OCI-LY7 (cell line): ENCODE results near the gene SPSB1. TPM values are rescaled to one million over a fixed set of nuclear protein-coding genes. Genes with fewer than 3 reads are reported as not detected.

Source experiments
- BruUV-seq: library from RNA; stranded (reverse); fragments of 400-500 nt; replicated peaks from 2 replicates; lab custom pipeline; 2021; lab: Mats Ljungman, UMichigan
- CTCF ChIA-PET: fragments of 300-600 bp; sonication (Branson Sonifier 250); formaldehyde crosslinking; loops from one replicate; lab custom pipeline; 2022; ENCODE audit warnings: antibody characterized with exemption; ENCODE audit not compliant: unreplicated experiment; lab: Charles Lee
- POLR2A ChIA-PET: fragments of 300-600 bp; sonication (Branson Sonifier 250); formaldehyde crosslinking; loops from one replicate; lab custom pipeline; 2022; ENCODE audit warnings: antibody characterized with exemption; lab: Charles Lee
- DNase-seq: peaks from one replicate; pipeline ENCODE4 v3.0.0-alpha.2; 2015; ENCODE audit warnings: low spot score
- H2AFZ ChIP-seq: fragments of 200-600 bp; sonication (generic), shearing (Covaris generic); 2 replicates; pipeline ENCODE4 v1.6.1; 2014; ENCODE audit warnings: mild to moderate bottlenecking, antibody characterized with exemption, low read length, moderate library complexity
- H3K27ac ChIP-seq: fragments of 200-600 bp; sonication (generic); 2 replicates; pipeline ENCODE4 v1.5.1; 2014; ENCODE audit warnings: mixed run types, low read depth, mild to moderate bottlenecking, moderate library complexity, low read length, inconsistent platforms; ENCODE audit not compliant: poor library complexity, severe bottlenecking
- H3K36me3 ChIP-seq: fragments of 200-600 bp; sonication (generic); 2 replicates; pipeline ENCODE4 v1.6.1; 2014; ENCODE audit warnings: mild to moderate bottlenecking, antibody characterized with exemption, low read length, moderate library complexity, mixed read lengths; ENCODE audit not compliant: insufficient read depth
- H3K4me1 ChIP-seq: fragments of 200-600 bp; sonication (generic); 2 replicates; pipeline ENCODE4 v1.5.1; 2014; ENCODE audit warnings: mild to moderate bottlenecking, low read length; ENCODE audit not compliant: insufficient read depth, poor library complexity, severe bottlenecking
- H3K4me2 ChIP-seq: fragments of 200-600 bp; sonication (generic); 2 replicates; pipeline ENCODE4 v1.6.1; 2014; ENCODE audit warnings: mild to moderate bottlenecking, low read length
- H3K4me3 ChIP-seq: fragments of 200-600 bp; sonication (generic); 2 replicates; pipeline ENCODE4 v1.5.1; 2014; ENCODE audit warnings: mild to moderate bottlenecking, low read depth, low read length; ENCODE audit not compliant: poor library complexity, severe bottlenecking
- H3K79me2 ChIP-seq: fragments of 200-600 bp; sonication (generic); 2 replicates; pipeline ENCODE4 v1.6.1; 2016; ENCODE audit warnings: low read depth, mild to moderate bottlenecking, low read length, moderate library complexity, mixed read lengths; ENCODE audit not compliant: insufficient read depth
- H3K9me2 ChIP-seq: fragments of 200-600 bp; sonication (generic); 2 replicates; pipeline ENCODE4 v1.6.1; 2016; ENCODE audit warnings: mild to moderate bottlenecking, low read length, mixed read lengths; ENCODE audit not compliant: insufficient read depth
- H3K9me3 ChIP-seq: fragments of 200-600 bp; sonication (generic); 2 replicates; pipeline ENCODE4 v1.6.1; 2014; ENCODE audit warnings: mild to moderate bottlenecking, mixed run types, low read length, mixed read lengths
- H4K20me1 ChIP-seq: fragments of 200-600 bp; sonication (generic); 2 replicates; pipeline ENCODE4 v1.6.1; 2014; ENCODE audit warnings: mild to moderate bottlenecking, antibody characterized with exemption, low read length, moderate library complexity, mixed read lengths; ENCODE audit not compliant: insufficient read depth
- EZH2phosphoT487 ChIP-seq: fragments of 200-600 bp; sonication (generic); IDR thresholded peaks from 2 replicates; pipeline ENCODE4 v1.6.1; 2018; ENCODE audit warnings: low read depth, borderline replicate concordance, mild to moderate bottlenecking, mixed run types, antibody characterized with exemption, low read length, moderate library complexity, mixed read lengths
- intact Hi-C: fragments of 100-400 bp; cut with micrococcal nuclease; formaldehyde crosslinking; loops from one replicate; pipeline ENCODE4 v1.10.0; 2022; ENCODE audit not compliant: unreplicated experiment
- total RNA-seq, 2 experiments: library from RNA; depleted of rRNA in 1 of 2; stranded (reverse); fragments of >200 nt in 1 of 2; shearing (Covaris generic) in 1 of 2; gene quantifications; 2 replicates each; pipeline ENCODE4 v1.2.3, GENCODE V29; 2014 to 2022
- TF ChIP-seq, protein P1 (sequence below): fragments of 200-600 bp; sonication (generic); conservative IDR thresholded peaks from 2 replicates; pipeline ENCODE4 v1.5.1; 2014; ENCODE audit warnings: mild to moderate bottlenecking, antibody characterized with exemption, low read length, moderate library complexity, mixed read lengths

SPSB1 gene
- total RNA-seq, 2 experiments from 2014 or later = 1.2 to 14.0 TPM

- intact Hi-C loops = no loop called here
- no peaks in the 10 kb centered on the region for H3K9me3 ChIP-seq
- DNase-seq = no peak
- no peaks in the 10 kb centered on the region for H3K79me2 ChIP-seq
- TF ChIP-seq EZH2phosphoT487 = no peak
- TF ChIP-seq, protein P1, sequence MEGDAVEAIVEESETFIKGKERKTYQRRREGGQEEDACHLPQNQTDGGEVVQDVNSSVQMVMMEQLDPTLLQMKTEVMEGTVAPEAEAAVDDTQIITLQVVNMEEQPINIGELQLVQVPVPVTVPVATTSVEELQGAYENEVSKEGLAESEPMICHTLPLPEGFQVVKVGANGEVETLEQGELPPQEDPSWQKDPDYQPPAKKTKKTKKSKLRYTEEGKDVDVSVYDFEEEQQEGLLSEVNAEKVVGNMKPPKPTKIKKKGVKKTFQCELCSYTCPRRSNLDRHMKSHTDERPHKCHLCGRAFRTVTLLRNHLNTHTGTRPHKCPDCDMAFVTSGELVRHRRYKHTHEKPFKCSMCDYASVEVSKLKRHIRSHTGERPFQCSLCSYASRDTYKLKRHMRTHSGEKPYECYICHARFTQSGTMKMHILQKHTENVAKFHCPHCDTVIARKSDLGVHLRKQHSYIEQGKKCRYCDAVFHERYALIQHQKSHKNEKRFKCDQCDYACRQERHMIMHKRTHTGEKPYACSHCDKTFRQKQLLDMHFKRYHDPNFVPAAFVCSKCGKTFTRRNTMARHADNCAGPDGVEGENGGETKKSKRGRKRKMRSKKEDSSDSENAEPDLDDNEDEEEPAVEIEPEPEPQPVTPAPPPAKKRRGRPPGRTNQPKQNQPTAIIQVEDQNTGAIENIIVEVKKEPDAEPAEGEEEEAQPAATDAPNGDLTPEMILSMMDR = 0 out of 2 replicates have a peak, but pooled peaks have one; percentile 30
- no peak overlapping the region for H3K27ac ChIP-seq
- no peaks in the 10 kb centered on the region for H3K36me3 ChIP-seq
- POLR2A ChIA-PET = interaction anchor here (1.5 to 2.2 kb wide), 2 partner anchors 22 to 24 kb away, joined by 6 to 8 read pairs; no protein-coding TSS in a partner anchor
- CTCF ChIA-PET = no interaction called here
- no peaks in the 10 kb centered on the region for H4K20me1 ChIP-seq
- no peak overlapping the region for H3K4me3 ChIP-seq
- BruUV-seq = no TSS peak
- no peaks in the 10 kb centered on the region for H3K9me2 ChIP-seq
- no peak overlapping the region for H3K4me2 ChIP-seq
- peaks cover 60% of the 10 kb centered on the region for H3K4me1 ChIP-seq
- no peak overlapping the region for H2AFZ ChIP-seq
Measured at GRCh38 chr1:9404117-9404914, 111.6 kb downstream of the SPSB1 start.

DNA sequence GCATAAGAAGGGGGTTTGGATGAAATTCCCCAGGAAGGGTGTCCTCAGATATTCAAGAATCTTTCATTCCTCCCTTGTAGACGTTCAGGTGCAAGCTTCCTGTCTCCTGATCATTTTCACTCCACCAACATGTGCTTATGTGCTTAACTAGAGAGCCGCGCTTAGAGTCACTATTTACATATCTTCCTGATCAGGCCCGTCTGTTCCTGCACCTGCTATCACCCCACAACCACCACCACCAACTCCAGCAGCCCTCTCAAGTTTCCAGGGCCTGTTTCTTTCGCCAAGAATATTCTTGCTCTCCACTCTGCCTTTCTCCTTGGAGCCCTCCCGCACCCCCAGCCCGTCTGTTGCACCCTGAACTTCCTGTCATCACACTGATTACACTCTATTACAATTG is 113.4 kb downstream of the SPSB1 start:
- H3K4me3 ChIP-seq = peak overlapping the region; percentile 18
- no TSS peak for BruUV-seq
- no peaks in the 10 kb centered on the region for H3K36me3 ChIP-seq
- TF ChIP-seq EZH2phosphoT487 = no peak
- TF ChIP-seq, protein P1 = no peak
- ChIA-PET POLR2A (interaction anchor here (0.6 to 2.2 kb wide), 8 partner anchors 12 to 273 kb away, joined by 3 to 8 read pairs (median 3); no protein-coding TSS in a partner anchor), CTCF (no interaction called here)
- no peaks in the 10 kb centered on the region for H3K79me2 ChIP-seq
- H4K20me1 ChIP-seq = no peaks in the 10 kb centered on the region
- H3K27ac ChIP-seq = peak overlapping the region; percentile 76
- intact Hi-C loops = no loop called here
- H3K4me2 ChIP-seq = peak overlapping the region; percentile 58
- peak overlapping the region; percentile 47; the same call in 1 of the 2 replicates for H2AFZ ChIP-seq
- peaks cover 51% of the 10 kb centered on the region for H3K4me1 ChIP-seq
- no peaks in the 10 kb centered on the region for H3K9me3 ChIP-seq
- peak; percentile 85 for DNase-seq
- H3K9me2 ChIP-seq = no peaks in the 10 kb centered on the region
